PC-9 (cell line): Measurements from ENCODE around the gene MAP2K1.

Experiments
- EZH2 ChIP-seq: fragments of 200-600 bp; sonication (generic); IDR thresholded peaks from 2 replicates; pipeline ENCODE4 v1.8.0; 2017; ENCODE audit warnings: antibody characterized with exemption, low read depth
- TF ChIP-seq, protein P1 (sequence below): fragments of 200-600 bp; sonication (generic); conservative IDR thresholded peaks from 2 replicates; pipeline ENCODE4 v1.6.1; 2017; ENCODE audit warnings: mixed run types, antibody characterized with exemption, mild to moderate bottlenecking, moderate library complexity

DNA sequence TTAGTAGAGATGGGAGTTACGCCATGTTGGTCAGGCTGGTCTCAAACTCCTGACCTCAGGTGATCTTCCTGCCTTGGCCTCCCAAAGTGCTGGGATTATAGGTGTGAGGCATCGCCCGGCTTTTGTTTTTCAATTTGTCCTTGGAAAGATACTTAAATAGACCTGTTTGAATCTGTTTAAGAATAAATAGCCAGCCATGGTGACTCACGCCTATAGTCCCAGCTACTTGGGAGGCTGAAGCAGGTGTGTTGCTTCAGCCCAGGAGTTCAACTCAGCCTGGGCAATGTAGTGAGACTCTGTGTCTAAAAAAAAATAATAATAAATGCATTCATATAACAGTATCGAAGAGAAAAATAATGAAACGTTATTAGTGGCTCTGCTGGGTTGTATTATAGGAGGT, 93.6 kb downstream of the MAP2K1 start:
- TF ChIP-seq, protein P1, sequence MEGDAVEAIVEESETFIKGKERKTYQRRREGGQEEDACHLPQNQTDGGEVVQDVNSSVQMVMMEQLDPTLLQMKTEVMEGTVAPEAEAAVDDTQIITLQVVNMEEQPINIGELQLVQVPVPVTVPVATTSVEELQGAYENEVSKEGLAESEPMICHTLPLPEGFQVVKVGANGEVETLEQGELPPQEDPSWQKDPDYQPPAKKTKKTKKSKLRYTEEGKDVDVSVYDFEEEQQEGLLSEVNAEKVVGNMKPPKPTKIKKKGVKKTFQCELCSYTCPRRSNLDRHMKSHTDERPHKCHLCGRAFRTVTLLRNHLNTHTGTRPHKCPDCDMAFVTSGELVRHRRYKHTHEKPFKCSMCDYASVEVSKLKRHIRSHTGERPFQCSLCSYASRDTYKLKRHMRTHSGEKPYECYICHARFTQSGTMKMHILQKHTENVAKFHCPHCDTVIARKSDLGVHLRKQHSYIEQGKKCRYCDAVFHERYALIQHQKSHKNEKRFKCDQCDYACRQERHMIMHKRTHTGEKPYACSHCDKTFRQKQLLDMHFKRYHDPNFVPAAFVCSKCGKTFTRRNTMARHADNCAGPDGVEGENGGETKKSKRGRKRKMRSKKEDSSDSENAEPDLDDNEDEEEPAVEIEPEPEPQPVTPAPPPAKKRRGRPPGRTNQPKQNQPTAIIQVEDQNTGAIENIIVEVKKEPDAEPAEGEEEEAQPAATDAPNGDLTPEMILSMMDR, result no peak
- TF ChIP-seq EZH2, result no peak
